ENCODE measurements around the gene QSER1. TPM values are rescaled to one million over a fixed set of nuclear protein-coding genes. Genes with fewer than 3 reads are reported as not detected.

QSER1 gene
- total RNA-seq, 1 experiment from 2014 or later = 30.2 TPM

Other genes with a start within 250 kb of the QSER1 start
- not detected in 2 replicates for gene CCDC73, start 98.1 kb upstream of the QSER1 start, total RNA-seq (2014; rRNA removed)
- 1.3 TPM in 2 replicates for gene PRRG4, start 62.9 kb upstream of the QSER1 start, total RNA-seq (2014; rRNA removed)
- gene DEPDC7, start 123.1 kb downstream of the QSER1 start, total RNA-seq (2014; rRNA removed) = 49.0 and 53.8 TPM in 2 replicates
- 32.6 and 37.5 TPM in 2 replicates for gene TCP11L1, start 146.8 kb downstream of the QSER1 start, total RNA-seq (2014; rRNA removed)

Data from LHCN-M2 (cell line).